ENCODE measurements around the gene BMPR1B. TPM values are rescaled to one million over a fixed set of nuclear protein-coding genes. Genes with fewer than 3 reads are reported as not detected.

BMPR1B gene
- total and polyA plus RNA-seq, 2 of the 8 experiments (the other 6 are each of a cell fraction or from before 2014, with no cell fraction given) = 0.14 to 1.1 TPM

DNA sequence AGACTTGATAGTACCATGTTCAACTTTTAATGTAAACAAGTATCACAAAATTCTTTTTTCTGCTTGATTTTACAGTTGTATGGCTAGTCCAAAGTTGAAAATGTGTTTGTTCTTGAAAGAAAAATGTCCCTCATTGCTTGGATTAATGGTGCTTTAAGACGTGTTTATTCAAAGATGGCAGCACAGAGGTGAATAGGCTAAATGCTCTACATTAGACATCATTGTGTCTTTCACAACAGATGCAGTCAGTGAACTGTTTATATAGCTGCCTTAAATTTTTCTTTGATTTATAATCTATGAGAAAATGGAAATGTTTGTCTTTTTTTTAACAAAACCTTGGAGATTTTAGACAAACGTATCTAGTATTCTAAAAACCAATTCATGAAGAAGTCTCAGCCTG lies 137.3 kb downstream of the BMPR1B start (continued):
- TF ChIP-seq CTBP2 (IDR thresholded peaks at IDR 0.05; ENCODE audit: borderline replicate concordance, insufficient read depth, insufficient read length, low read length) (no peak), CHD1 (IDR thresholded peaks at IDR 0.05; ENCODE audit: low read depth, low read length) (no peak), TBP (IDR thresholded peaks at IDR 0.05; ENCODE audit: low read depth, low read length) (no peak), CEBPB (IDR thresholded peaks at IDR 0.05; ENCODE audit: low read depth, low read length) (no peak)

All from H1 (cell line).